Endothelial cell of umbilical vein (primary cell): ENCODE results near the gene KISS1. TPM values are rescaled to one million over a fixed set of nuclear protein-coding genes. Genes with fewer than 3 reads are reported as not detected.

ENCODE experiments used
- BruUV-seq: library from RNA; stranded (reverse); fragments of 400-500 nt; replicated peaks from 2 replicates; lab custom pipeline; 2021; lab: Mats Ljungman, UMichigan
- CTCF ChIA-PET: fragments of 300-600, 350-600 bp; sonication (Branson Sonifier 250); formaldehyde crosslinking; loops from one replicate; lab custom pipeline; 2021; ENCODE audit warnings: antibody characterized with exemption, inconsistent platforms; lab: Charles Lee
- POLR2A ChIA-PET: fragments of 300-600, 350-600 bp; sonication (Branson Sonifier 250); formaldehyde crosslinking; loops from one replicate; lab custom pipeline; 2021; ENCODE audit warnings: antibody characterized with exemption, inconsistent platforms; lab: Charles Lee
- DNase-seq: peaks from one replicate; pipeline ENCODE4 v3.0.0-alpha.2; 2011; ENCODE audit warnings: low read depth, low spot score
- FAIRE-seq: peaks from 2 replicates; lab custom pipeline; 2011; peaks lifted over from hg19 to GRCh38; lab: Jason Lieb, UNC
- H2AFZ ChIP-seq: 2 replicates; pipeline ENCODE4 v1.6.0; 2012; ENCODE audit warnings: low read depth, low read length, control low read depth, inconsistent platforms
- H3K27ac ChIP-seq: 2 replicates; pipeline ENCODE4 v1.5.1; 2011; ENCODE audit warnings: low read depth, mild to moderate bottlenecking, control low read depth, low read length, moderate library complexity; ENCODE audit not compliant: insufficient read depth
- H3K27me3 ChIP-seq, 2 experiments: 2 replicates each; pipeline versions ENCODE4 v1.6.0 to v1.6.1; 2011; ENCODE audit warnings: low read length in 2 of 2, mixed read lengths in 1 of 2; ENCODE audit not compliant: control insufficient read depth in 2 of 2, insufficient read depth in 2 of 2
- H3K36me3 ChIP-seq, 2 experiments: 2 replicates in 1 of 2; 3 replicates in 1 of 2; pipeline ENCODE4 v1.5.1; 2011; ENCODE audit warnings: low read length in 2 of 2, mild to moderate bottlenecking in 1 of 2, moderate library complexity in 1 of 2; ENCODE audit not compliant: control insufficient read depth in 2 of 2, insufficient read depth in 2 of 2; ENCODE audit errors: extremely low read depth in 1 of 2
- H3K4me1 ChIP-seq: 3 replicates; pipeline ENCODE4 v1.5.1; 2011; ENCODE audit warnings: mild to moderate bottlenecking, low read length; ENCODE audit not compliant: control insufficient read depth, insufficient read depth; ENCODE audit errors: extremely low read depth
- H3K4me2 ChIP-seq: 2 replicates; pipeline ENCODE4 v1.6.1; 2011; ENCODE audit warnings: low read length, control low read depth, mixed read lengths; ENCODE audit not compliant: insufficient read depth
- H3K4me3 ChIP-seq, 3 experiments: fragments of 200-600 bp in 1 of 3; sonication (generic), shearing (Covaris generic) in 1 of 3; replicated peaks in 1 of 3; 2 replicates each; pipeline ENCODE4 v1.5.1; 2011 to 2016; ENCODE audit warnings: control low read depth in 3 of 3, low read length in 3 of 3, mild to moderate bottlenecking in 2 of 3, inconsistent platforms in 1 of 3, low read depth in 1 of 3, moderate library complexity in 1 of 3; ENCODE audit not compliant: insufficient read depth in 1 of 3
- H3K79me2 ChIP-seq: 2 replicates; pipeline ENCODE4 v1.6.0; 2012; ENCODE audit warnings: low read length, inconsistent platforms; ENCODE audit not compliant: control insufficient read depth, insufficient read depth
- H3K9ac ChIP-seq: replicated peaks from 2 replicates; pipeline ENCODE3; 2011; ENCODE audit warnings: low read length, control low read depth; ENCODE audit not compliant: insufficient read depth; ENCODE audit errors: extremely low read depth
- H3K9me1 ChIP-seq: replicated peaks from 3 replicates; pipeline ENCODE4 v1.6.0; 2011; ENCODE audit warnings: mild to moderate bottlenecking, low read length; ENCODE audit not compliant: control insufficient read depth, insufficient read depth; ENCODE audit errors: extremely low read depth
- H3K9me3 ChIP-seq: replicated peaks from 2 replicates; pipeline ENCODE4 v1.5.1; 2012; ENCODE audit warnings: low read length, inconsistent platforms; ENCODE audit not compliant: control insufficient read depth, insufficient read depth
- H4K20me1 ChIP-seq: replicated peaks from 2 replicates; pipeline ENCODE3; 2011; ENCODE audit warnings: mild to moderate bottlenecking, low read length; ENCODE audit not compliant: control insufficient read depth, insufficient read depth; ENCODE audit errors: extremely low read depth
- EZH2 ChIP-seq: IDR thresholded peaks from 2 replicates; pipeline ENCODE4 v1.6.1; 2012; ENCODE audit warnings: borderline replicate concordance, low read depth, mild to moderate bottlenecking, moderate library complexity, low read length, inconsistent platforms; ENCODE audit not compliant: severe bottlenecking
- FOS ChIP-seq: IDR thresholded peaks from 2 replicates; pipeline ENCODE4 v1.6.1; 2011; ENCODE audit warnings: mild to moderate bottlenecking, low read length, moderate library complexity, borderline replicate concordance; ENCODE audit not compliant: insufficient read depth
- GATA2 ChIP-seq: IDR thresholded peaks from 2 replicates; pipeline ENCODE4 v1.7.0; 2011; ENCODE audit warnings: low read depth, mild to moderate bottlenecking, moderate library complexity, mixed read lengths, low read length; ENCODE audit not compliant: insufficient read length, insufficient read depth
- JUN ChIP-seq: IDR thresholded peaks from 2 replicates; pipeline ENCODE4 v1.6.1; 2011; ENCODE audit warnings: borderline replicate concordance, low read depth; ENCODE audit not compliant: insufficient read length, insufficient read depth
- MYC ChIP-seq: IDR thresholded peaks from one replicate; pipeline ENCODE4 v1.6.1; 2011; ENCODE audit warnings: mild to moderate bottlenecking, low read depth, low read length
- POLR2A ChIP-seq: IDR thresholded peaks from 2 replicates; pipeline ENCODE4 v1.6.1; 2012; ENCODE audit warnings: low read depth, mild to moderate bottlenecking, control low read depth, low read length
- POLR2AphosphoS5 ChIP-seq: IDR thresholded peaks from 2 replicates; pipeline ENCODE4 v1.6.1; 2012; ENCODE audit warnings: low read depth, mild to moderate bottlenecking, control low read depth, low read length, moderate library complexity; ENCODE audit not compliant: insufficient read depth
- dilution Hi-C: fragments of 300-500 bp; cut with MboI; formaldehyde crosslinking; loops from one replicate; pipeline ENCODE4 v1.15.0; 2019; ENCODE audit warnings: low sequenced_read_pairs; ENCODE audit not compliant: extremely low pct_ligation_motif_present
- intact Hi-C: fragments of 100-400 bp; cut with micrococcal nuclease; formaldehyde crosslinking; loops from one replicate; pipeline ENCODE4 v1.10.0; 2022
- polyA plus RNA-seq, 4 experiments: library from polyadenylated mRNA; depleted of rRNA in 3 of 4; stranded (reverse) in 3 of 4; unstranded in 1 of 4; fragments of >200 nt; gene quantifications; 2 replicates each; pipeline versions ENCODE4 v1.2.1 to v1.2.3, GENCODE V29; 2011 to 2012; ENCODE audit warnings: missing spikeins in 1 of 4
- total RNA-seq: library from RNA; stranded (reverse); gene quantifications from 2 replicates; pipeline ENCODE4 v1.2.3, GENCODE V29; 2021
- TF ChIP-seq, protein P1 (sequence below), 2 donors: IDR thresholded peaks; 1 replicate in 1 of 2; 2 replicates in 1 of 2; pipeline ENCODE4 v1.5.1; 2011; ENCODE audit warnings: low read length in 2 of 2, mild to moderate bottlenecking in 2 of 2, moderate library complexity in 2 of 2, control low read depth in 1 of 2, inconsistent platforms in 1 of 2, low read depth in 1 of 2; ENCODE audit not compliant: insufficient read depth in 1 of 2; ENCODE audit errors: extremely low read depth in 1 of 2
- TF ChIP-seq, protein P2 (sequence below): IDR thresholded peaks from 2 replicates; pipeline ENCODE4 v1.6.1; 2011; ENCODE audit not compliant: insufficient read depth, insufficient read length

Gene KISS1
- total and polyA plus RNA-seq, 2 donors (not counting 3 experiments of a cell fraction or from before 2014, with no cell fraction given) = 0.22 to 1.00 TPM

DNA sequence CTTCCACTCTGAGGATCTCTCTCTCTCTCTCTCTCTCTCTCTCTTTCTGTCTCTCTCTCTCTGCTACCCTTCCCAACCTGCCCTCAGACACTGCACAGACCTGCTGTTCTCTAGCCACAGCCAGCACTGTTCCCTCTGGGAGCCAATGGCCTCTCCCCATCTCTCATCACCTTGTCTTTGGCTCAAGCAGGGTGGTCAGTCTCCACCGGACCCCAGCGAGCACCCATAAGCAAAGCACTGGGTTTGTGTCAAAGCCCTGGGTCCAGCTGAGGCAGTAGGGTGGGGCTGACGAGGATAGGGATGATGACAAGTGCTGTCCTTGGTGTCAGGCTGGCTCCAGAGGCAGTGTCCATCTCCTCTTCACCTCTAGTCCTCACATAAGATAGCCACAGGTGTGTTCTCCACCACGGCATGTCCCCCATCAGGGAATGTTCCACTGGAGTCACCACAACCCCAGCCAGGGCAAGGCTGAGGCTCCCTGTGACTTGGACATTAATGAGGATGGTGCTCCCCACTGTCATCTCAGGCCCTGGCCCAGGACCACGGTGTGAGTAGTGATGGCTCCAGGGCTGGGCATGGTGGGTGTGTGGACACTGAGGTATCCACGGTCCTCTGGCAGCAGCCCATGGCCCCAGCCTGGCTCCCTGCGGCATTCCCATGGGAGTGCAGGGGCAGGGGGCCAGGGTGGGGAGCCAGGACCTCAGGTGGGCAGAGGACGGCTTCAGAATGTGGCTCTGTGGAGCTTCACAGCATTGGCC, 25.9 kb upstream of the KISS1 start:
- Histone ChIP-seq H3K27me3 (no peaks in the 10 kb centered on the region), H3K4me2 (no peak overlapping the region), H3K9me3 (no peaks in the 10 kb centered on the region), H3K79me2 (no peaks in the 10 kb centered on the region), H3K4me1 (no peaks in the 10 kb centered on the region), H3K9ac (no peak overlapping the region), H3K36me3 (peaks cover 0 to 2% of the 10 kb centered on the region in 2 experiments), H3K9me1 (no peaks in the 10 kb centered on the region), H3K4me3 (no peak overlapping the region), H4K20me1 (no peaks in the 10 kb centered on the region), H3K27ac (no peak overlapping the region), H2AFZ (no peak overlapping the region)
- intact Hi-C loops (no loop called here), dilution Hi-C loops (no loop called here)
- BruUV-seq = no TSS peak
- DNase-seq (no peak), FAIRE-seq (no peak)
- POLR2A ChIA-PET = no interaction called here
- CTCF ChIA-PET = no interaction called here
- TF ChIP-seq FOS (no peak), JUN (no peak), MYC (no peak), POLR2AphosphoS5 (no peak), EZH2 (no peak), POLR2A (no peak), GATA2 (no peak)
- TF ChIP-seq, protein P1, sequence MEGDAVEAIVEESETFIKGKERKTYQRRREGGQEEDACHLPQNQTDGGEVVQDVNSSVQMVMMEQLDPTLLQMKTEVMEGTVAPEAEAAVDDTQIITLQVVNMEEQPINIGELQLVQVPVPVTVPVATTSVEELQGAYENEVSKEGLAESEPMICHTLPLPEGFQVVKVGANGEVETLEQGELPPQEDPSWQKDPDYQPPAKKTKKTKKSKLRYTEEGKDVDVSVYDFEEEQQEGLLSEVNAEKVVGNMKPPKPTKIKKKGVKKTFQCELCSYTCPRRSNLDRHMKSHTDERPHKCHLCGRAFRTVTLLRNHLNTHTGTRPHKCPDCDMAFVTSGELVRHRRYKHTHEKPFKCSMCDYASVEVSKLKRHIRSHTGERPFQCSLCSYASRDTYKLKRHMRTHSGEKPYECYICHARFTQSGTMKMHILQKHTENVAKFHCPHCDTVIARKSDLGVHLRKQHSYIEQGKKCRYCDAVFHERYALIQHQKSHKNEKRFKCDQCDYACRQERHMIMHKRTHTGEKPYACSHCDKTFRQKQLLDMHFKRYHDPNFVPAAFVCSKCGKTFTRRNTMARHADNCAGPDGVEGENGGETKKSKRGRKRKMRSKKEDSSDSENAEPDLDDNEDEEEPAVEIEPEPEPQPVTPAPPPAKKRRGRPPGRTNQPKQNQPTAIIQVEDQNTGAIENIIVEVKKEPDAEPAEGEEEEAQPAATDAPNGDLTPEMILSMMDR (IDR thresholded peaks at IDR 0.05; ENCODE audit: extremely low read depth in 1 of 2, insufficient read depth in 1 of 2, low read depth in 1 of 2, low read length in 2 of 2) = no peak
- TF ChIP-seq, protein P2, sequence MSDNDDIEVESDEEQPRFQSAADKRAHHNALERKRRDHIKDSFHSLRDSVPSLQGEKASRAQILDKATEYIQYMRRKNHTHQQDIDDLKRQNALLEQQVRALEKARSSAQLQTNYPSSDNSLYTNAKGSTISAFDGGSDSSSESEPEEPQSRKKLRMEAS = no peak
